Activated CD8-positive, alpha-beta memory T cell treated with anti-CD3 and anti-CD28 coated beads for 1 hour (primary cell): ENCODE data around the gene TMEM269.

Experiments used
- DNase-seq, 2 donors: peaks; one replicate each; pipeline ENCODE4 v3.0.0-alpha.2; 2020; ENCODE audit warnings: low read depth in 1 of 2; ENCODE audit errors: extremely low read depth in 1 of 2

TMEM269 gene

GRCh38 chr1:42847111-42847595, 62.4 kb downstream of the TMEM269 start:
- DNase-seq = no peak

- DNase-seq = no peak
Observed at GRCh38 chr1:42847721-42848460, 63.1 kb downstream of the TMEM269 start.

- no peak for DNase-seq
Observed at GRCh38 chr1:42848823-42849537, 64.2 kb downstream of the TMEM269 start.

- DNase-seq = no peak
Observed at GRCh38 chr1:42849944-42850343, 65.2 kb downstream of the TMEM269 start.
